GM23338 (cell line): ENCODE results near the gene SESN3. TPM values are rescaled to one million over a fixed set of nuclear protein-coding genes. Genes with fewer than 3 reads are reported as not detected.

Source experiments
- ATAC-seq: fragments of 200-7000 bp; cut with Tn5 transposase; 3 replicates; pipeline ENCODE4 v1.9.1; 2020
- DNase-seq: peaks from one replicate; pipeline ENCODE4 v3.0.0-alpha.2; 2015; ENCODE audit warnings: low spot score
- H2AFZ ChIP-seq: fragments of 200-600 bp; sonication (generic); 2 replicates; pipeline ENCODE4 v1.8.0; 2016; ENCODE audit warnings: antibody characterized with exemption, mild to moderate bottlenecking, moderate library complexity
- H3F3A ChIP-seq: fragments of 200-600 bp; sonication (generic); replicated peaks from 2 replicates; pipeline ENCODE4 v1.8.0; 2017; ENCODE audit warnings: antibody characterized with exemption, mixed run types, low read depth
- H3K27ac ChIP-seq: fragments of 200-600 bp; sonication (generic); 2 replicates; pipeline ENCODE4 v1.6.1; 2016; ENCODE audit warnings: low read depth
- H3K27me3 ChIP-seq: fragments of 200-600 bp; sonication (generic); 2 replicates; pipeline ENCODE4 v1.8.0; 2016; ENCODE audit warnings: mild to moderate bottlenecking, mixed run types, moderate library complexity; ENCODE audit not compliant: insufficient read depth
- H3K36me3 ChIP-seq: fragments of 200-600 bp; sonication (generic); 2 replicates; pipeline ENCODE4 v1.8.0; 2016; ENCODE audit warnings: mild to moderate bottlenecking; ENCODE audit not compliant: insufficient read depth
- H3K4me1 ChIP-seq: fragments of 200-600 bp; sonication (generic); 2 replicates; pipeline ENCODE4 v1.8.0; 2016; ENCODE audit warnings: mild to moderate bottlenecking, moderate library complexity; ENCODE audit not compliant: insufficient read depth
- H3K4me2 ChIP-seq: fragments of 200-600 bp; sonication (generic); 2 replicates; pipeline ENCODE4 v1.7.1; 2017; ENCODE audit warnings: mixed run types
- H3K4me3 ChIP-seq: fragments of 200-600 bp; sonication (generic); 2 replicates; pipeline ENCODE4 v1.6.1; 2016; ENCODE audit warnings: mixed run types
- H3K79me2 ChIP-seq: fragments of 200-600 bp; sonication (generic); replicated peaks from 2 replicates; pipeline ENCODE4 v1.8.0; 2017; ENCODE audit warnings: mild to moderate bottlenecking; ENCODE audit not compliant: insufficient read depth
- H3K9me2 ChIP-seq: fragments of 200-600 bp; sonication (generic); 2 replicates; pipeline ENCODE4 v1.8.0; 2017; ENCODE audit not compliant: insufficient read depth
- H4K20me1 ChIP-seq: fragments of 200-600 bp; sonication (generic); replicated peaks from 2 replicates; pipeline ENCODE4 v1.8.0; 2017; ENCODE audit warnings: mild to moderate bottlenecking; ENCODE audit not compliant: insufficient read depth
- H3K27ac Mint-ChIP-seq: 2 replicates; pipeline ENCODE4 v1.8.0; 2020; ENCODE audit warnings: inconsistent platforms, mild to moderate bottlenecking, moderate library complexity, mixed read lengths
- H3K27me3 Mint-ChIP-seq: 3 replicates; pipeline ENCODE4 v1.8.0; 2022; ENCODE audit warnings: low read depth, mild to moderate bottlenecking, moderate library complexity, mixed read lengths, inconsistent platforms; ENCODE audit not compliant: insufficient read depth, poor library complexity
- H3K36me3 Mint-ChIP-seq: 3 replicates; pipeline ENCODE4 v1.8.0; 2021; ENCODE audit warnings: low read depth, mild to moderate bottlenecking, inconsistent platforms, moderate library complexity, mixed read lengths
- H3K4me1 Mint-ChIP-seq: 3 replicates; pipeline ENCODE4 v1.8.0; 2020; ENCODE audit warnings: mild to moderate bottlenecking, inconsistent platforms, mixed read lengths
- H3K4me3 Mint-ChIP-seq: 3 replicates; pipeline ENCODE4 v1.8.0; 2021; ENCODE audit warnings: moderate library complexity, mild to moderate bottlenecking, inconsistent platforms, mixed read lengths
- H3K9me3 Mint-ChIP-seq: 3 replicates; pipeline ENCODE4 v1.8.0; 2020; ENCODE audit warnings: moderate library complexity, mild to moderate bottlenecking, inconsistent platforms, mixed read lengths
- CREB1 ChIP-seq: fragments of 250-450 bp; sonication (Bioruptor Pico); IDR thresholded peaks from 2 replicates; pipeline ENCODE4 v1.5.0; 2020; ENCODE audit warnings: low read depth, mild to moderate bottlenecking, moderate library complexity
- CTCF ChIP-seq, 2 experiments: fragments of 200-600 bp in 1 of 2; sonication (generic) in 1 of 2; conservative IDR thresholded peaks; 2 replicates each; pipeline versions ENCODE4 v1.5.1 to v1.6.1; 2016 to 2017; ENCODE audit warnings: antibody characterized with exemption in 2 of 2, low read depth in 2 of 2, mild to moderate bottlenecking in 2 of 2, moderate library complexity in 1 of 2
- ETS1 ChIP-seq: IDR thresholded peaks from 2 replicates; pipeline ENCODE4 v1.6.1; 2016; ENCODE audit warnings: antibody characterized with exemption
- EZH2 ChIP-seq: fragments of 200-600 bp; sonication (generic); IDR thresholded peaks from one replicate; pipeline ENCODE4 v1.8.0; 2017; ENCODE audit warnings: antibody characterized with exemption, mild to moderate bottlenecking, low read depth; ENCODE audit not compliant: unreplicated experiment
- EZH2phosphoT487 ChIP-seq: fragments of 200-600 bp; sonication (generic); IDR thresholded peaks from one replicate; pipeline ENCODE4 v1.8.1; 2018; ENCODE audit warnings: antibody characterized with exemption; ENCODE audit not compliant: unreplicated experiment
- JUNB ChIP-seq: IDR thresholded peaks from one replicate; pipeline ENCODE4 v1.6.1; 2016; ENCODE audit warnings: antibody characterized with exemption; ENCODE audit not compliant: unreplicated experiment
- NANOG ChIP-seq: IDR thresholded peaks from 2 replicates; pipeline ENCODE4 v1.6.1; 2016; ENCODE audit warnings: antibody characterized with exemption, borderline replicate concordance
- POLR2AphosphoS5 ChIP-seq: IDR thresholded peaks from 2 replicates; pipeline ENCODE4 v1.6.1; 2016; ENCODE audit warnings: antibody characterized with exemption, low read depth
- REST ChIP-seq: IDR thresholded peaks from one replicate; pipeline ENCODE4 v1.6.1; 2018; ENCODE audit warnings: antibody characterized with exemption; ENCODE audit not compliant: unreplicated experiment
- STAT1 ChIP-seq: IDR thresholded peaks from one replicate; pipeline ENCODE4 v1.6.1; 2016; ENCODE audit warnings: antibody characterized with exemption; ENCODE audit not compliant: unreplicated experiment
- ZNF114 ChIP-seq: fragments of 250-450 bp; sonication (Bioruptor Pico); IDR thresholded peaks from 2 replicates; pipeline ENCODE4 v1.5.0; 2020; ENCODE audit warnings: mild to moderate bottlenecking, moderate library complexity
- ZNF331 ChIP-seq: fragments of 250-450 bp; sonication (Bioruptor Pico); IDR thresholded peaks from 2 replicates; pipeline ENCODE4 v1.5.0; 2020; ENCODE audit warnings: low read depth, mild to moderate bottlenecking, moderate library complexity
- ZNF462 ChIP-seq: fragments of 250-450 bp; sonication (Bioruptor Pico); IDR thresholded peaks from 2 replicates; pipeline ENCODE4 v1.5.0; 2020; ENCODE audit warnings: mild to moderate bottlenecking, moderate library complexity
- polyA plus RNA-seq: library from polyadenylated mRNA; unstranded; fragments of >200 nt; fragmentation: Nextera tagmentation; extraction: Ambion mirVana; gene quantifications from 2 replicates; pipeline ENCODE4 v1.2.1, GENCODE V29; 2016
- total RNA-seq: library from RNA; depleted of rRNA; stranded (reverse); fragments of >200 nt; shearing (Covaris generic); gene quantifications from 2 replicates; pipeline ENCODE4 v1.2.3, GENCODE V29; 2014

The SESN3 gene
- total and polyA plus RNA-seq, 2 experiments from 2014 or later, result 5.5 to 30.5 TPM

- H3K79me2 ChIP-seq, result peaks cover 36% of the 10 kb centered on the region
- no peak overlapping the region for H3K4me2 ChIP-seq
- no peak overlapping the region for H3K27ac ChIP-seq
- no peaks in the 10 kb centered on the region for H3K27me3 ChIP-seq
- TF ChIP-seq STAT1 (no peak), ZNF331 (CRISPR knock-in tag) (no peak), ETS1 (no peak), POLR2AphosphoS5 (no peak), CTCF (conservative IDR thresholded peaks at IDR 0.05; ENCODE audit: low read depth in 2 of 2) (no peak), NANOG (no peak), REST (no peak), ZNF114 (CRISPR knock-in tag) (no peak), EZH2phosphoT487 (no peak), JUNB (no peak), ZNF462 (no peak), CREB1 (no peak), EZH2 (no peak)
- no peak for DNase-seq
- no peaks in the 10 kb centered on the region for H4K20me1 ChIP-seq
- Mint-ChIP-seq H3K27ac (no peak overlapping the region), H3K4me3 (no peak overlapping the region), H3K9me3 (no peaks in the 10 kb centered on the region), H3K36me3 (peaks cover 6% of the 10 kb centered on the region; the same call in 1 of the 3 replicates), H3K27me3 (no peaks in the 10 kb centered on the region), H3K4me1 (peaks cover 4% of the 10 kb centered on the region; the same call in 2 of the 3 replicates)
- H3K4me1 ChIP-seq, result no peaks in the 10 kb centered on the region
- no peaks in the 10 kb centered on the region for H3F3A ChIP-seq
- no peaks in the 10 kb centered on the region for H3K36me3 ChIP-seq
- H3K4me3 ChIP-seq, result no peak overlapping the region
- H3K9me2 ChIP-seq, result no peaks in the 10 kb centered on the region
- no peak for ATAC-seq
- no peak overlapping the region for H2AFZ ChIP-seq
Measured at GRCh38 chr11:95218149-95218548, 12.9 kb downstream of the SESN3 start.
